ENCODE data around the gene RMDN3. TPM values are rescaled to one million over a fixed set of nuclear protein-coding genes. Genes with fewer than 3 reads are reported as not detected.

Gene RMDN3
- polyA plus RNA-seq, 4 donors, result 35.7 to 45.7 (median 43.2) TPM

GRCh38 chr15:40696228-40696627, 58.8 kb downstream of the RMDN3 start:
- no peak for DNase-seq (ENCODE audit: low read depth in 4 of 4, low spot score in 2 of 4)

GRCh38 chr15:40695469-40695890, 59.6 kb downstream of the RMDN3 start:
- peak in 2 of 4 donors; percentile 2 to 4 for DNase-seq (ENCODE audit: low read depth in 4 of 4, low spot score in 2 of 4)

- peak; percentile 79 to 92 (median 90) for DNase-seq (ENCODE audit: low read depth in 4 of 4, low spot score in 2 of 4)
These were observed 60.2 kb downstream of the RMDN3 start, which contains the start of gene RAD51 for GRCh38 chr15:40694688-40695468. RAD51 (plus strand) TSS chr15:40695174; CDS start chr15:40698759, 3,585 bp downstream.

DNA sequence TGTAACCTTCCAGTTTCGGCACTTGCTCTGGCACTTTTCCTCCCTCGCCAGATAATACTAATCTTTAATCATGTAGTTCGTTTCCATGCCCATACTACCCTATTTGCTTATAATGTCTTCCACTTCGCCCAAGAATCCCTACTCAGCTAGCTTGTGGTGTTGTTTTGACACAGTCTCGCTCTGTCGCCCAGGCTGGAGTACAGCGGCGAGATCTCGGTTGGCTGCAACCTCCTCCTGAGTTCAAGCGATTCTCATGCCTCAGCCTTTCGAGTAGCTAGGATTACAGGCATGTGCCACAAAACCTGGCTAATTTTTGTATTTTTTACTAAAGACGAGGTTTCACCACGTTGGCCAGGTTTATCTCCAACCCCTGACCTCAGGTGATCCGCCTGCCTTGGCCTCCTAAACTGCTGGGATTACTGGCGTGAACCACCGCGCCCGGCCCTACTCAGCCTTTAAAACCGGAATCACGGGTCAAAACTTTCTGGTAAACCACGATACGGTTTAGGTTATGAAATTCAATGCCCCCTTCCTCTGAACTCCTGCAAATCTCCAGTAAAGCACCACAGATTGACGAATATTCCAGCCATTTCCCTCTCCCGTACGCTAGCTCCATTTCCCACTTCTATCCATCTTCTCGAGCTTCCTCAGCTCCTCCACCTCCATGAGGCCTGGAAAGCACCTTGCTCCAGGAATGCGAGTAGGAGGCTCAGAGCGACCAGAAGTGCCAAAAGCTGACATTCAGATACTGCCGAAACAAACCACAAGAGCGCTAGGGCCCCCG, 61.0 kb downstream of the RMDN3 start:
- peak in 3 of 4 donors; percentile 2 to 52 (median 4) for DNase-seq (ENCODE audit: low read depth in 4 of 4, low spot score in 2 of 4)

DNA sequence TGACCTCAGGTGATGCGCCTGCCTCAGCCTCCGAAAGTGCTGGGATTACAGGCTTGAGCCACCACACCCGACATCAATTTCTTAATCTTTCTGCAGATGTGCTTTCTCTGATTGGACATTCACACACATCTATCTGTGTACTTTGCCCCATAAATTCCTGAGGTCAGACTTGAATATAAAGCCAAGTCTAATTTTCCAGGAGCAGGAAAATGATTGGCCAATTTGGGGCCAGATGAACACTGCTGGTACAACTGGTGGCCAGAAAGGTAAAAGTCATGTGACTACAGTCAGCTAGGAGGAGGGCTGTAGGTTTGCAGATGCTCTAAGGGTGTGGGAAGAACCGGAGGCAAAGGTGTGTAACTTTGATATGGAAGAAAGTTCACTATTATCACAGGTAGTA, 63.3 kb downstream of the RMDN3 start:
- no peak for DNase-seq (ENCODE audit: low read depth in 4 of 4, low spot score in 2 of 4)

DNA sequence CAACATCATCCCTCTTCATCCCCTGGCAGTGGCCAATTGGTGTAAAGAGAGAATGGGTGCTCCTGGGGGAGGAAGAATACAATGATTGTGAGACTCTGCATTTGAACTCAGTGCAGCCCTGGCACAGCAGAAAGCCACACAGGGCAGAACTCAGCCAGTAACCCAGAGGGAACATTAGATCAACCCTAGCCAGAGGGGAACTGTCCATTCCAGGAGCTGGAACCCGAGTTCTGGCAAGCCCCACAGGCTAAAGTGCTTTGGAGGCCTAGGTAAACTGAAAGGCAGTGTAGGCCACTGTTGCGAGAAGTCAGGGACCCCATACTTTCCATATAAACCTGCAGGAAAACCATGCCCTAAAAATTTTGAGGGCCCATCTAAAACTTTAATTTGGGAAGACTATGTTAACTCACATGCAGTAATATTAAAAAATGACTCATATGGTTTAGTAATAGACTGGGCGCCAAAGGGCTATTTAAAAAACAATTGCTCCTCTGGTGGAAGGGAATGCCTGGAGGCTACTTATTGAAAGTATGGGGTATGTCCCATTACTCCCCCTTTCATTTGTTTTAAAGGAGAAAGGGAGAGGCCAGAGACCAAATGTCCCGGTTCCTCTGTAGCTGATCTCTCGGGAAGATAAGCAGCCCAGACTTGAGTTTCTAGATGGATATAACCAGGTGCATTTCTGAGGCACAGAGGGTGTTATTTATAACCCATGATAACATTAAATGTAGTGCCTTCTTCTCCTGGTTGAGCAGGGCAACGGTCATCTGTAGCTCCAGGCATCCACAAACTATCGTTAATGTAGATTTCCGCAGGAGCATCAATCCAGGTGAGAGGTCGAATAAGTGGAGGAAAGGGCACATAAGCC, 65.9 kb downstream of the RMDN3 start:
- no peak for DNase-seq (ENCODE audit: low read depth in 4 of 4, low spot score in 2 of 4)

Other genes starting within 250 kb of the RMDN3 start
- gene CCDC32, start 190.2 kb downstream of the RMDN3 start, polyA plus RNA-seq (ENCODE audit: insufficient read length in 4 of 4), result 10 to 100 TPM; 22.4 to 28.8 (median 25.7) TPM
- 10 to 100 TPM in 3 of 4 donors, 1 to 10 TPM in 1; 9.8 to 14.3 (median 11.8) TPM for gene RPUSD2, start 186.0 kb downstream of the RMDN3 start, polyA plus RNA-seq (ENCODE audit: insufficient read length in 4 of 4)
- gene KNL1, start 161.0 kb downstream of the RMDN3 start, polyA plus RNA-seq (ENCODE audit: insufficient read length in 4 of 4), result 10 to 100 TPM; 14.6 to 28.5 (median 20.8) TPM
- 10 to 100 TPM; 12.5 to 14.0 (median 13.2) TPM for gene RAD51, start 60.1 kb downstream of the RMDN3 start, polyA plus RNA-seq (ENCODE audit: insufficient read length in 4 of 4)
- 10 to 100 TPM; 41.0 to 51.6 (median 47.2) TPM for gene GCHFR, start 8.8 kb upstream of the RMDN3 start, polyA plus RNA-seq (ENCODE audit: insufficient read length in 4 of 4)
- gene C15orf62, start 14.7 kb upstream of the RMDN3 start, polyA plus RNA-seq (ENCODE audit: insufficient read length in 4 of 4), result 1 to 10 TPM; 1.6 to 4.9 (median 3.2) TPM
- gene ZFYVE19, start 51.8 kb upstream of the RMDN3 start, polyA plus RNA-seq (ENCODE audit: insufficient read length in 4 of 4), result 10 to 100 TPM; 24.9 to 34.9 (median 28.5) TPM
- 10 to 100 TPM; 38.0 to 45.4 (median 41.7) TPM for gene DNAJC17, start 52.2 kb upstream of the RMDN3 start, polyA plus RNA-seq (ENCODE audit: insufficient read length in 4 of 4)
- under 1 TPM; 0.48 to 0.99 (median 0.70) TPM for gene PPP1R14D, start 73.5 kb upstream of the RMDN3 start, polyA plus RNA-seq (ENCODE audit: insufficient read length in 4 of 4)
- 10 to 100 TPM; 62.6 to 78.0 (median 69.5) TPM for gene SPINT1, start 88.8 kb upstream of the RMDN3 start, polyA plus RNA-seq (ENCODE audit: insufficient read length in 4 of 4)
- gene RHOV, start 119.0 kb upstream of the RMDN3 start, polyA plus RNA-seq (ENCODE audit: insufficient read length in 4 of 4), result 1 to 10 TPM; 1.6 to 2.3 (median 1.8) TPM
- 10 to 100 TPM; 16.8 to 19.9 (median 18.7) TPM for gene VPS18, start 139.2 kb upstream of the RMDN3 start, polyA plus RNA-seq (ENCODE audit: insufficient read length in 4 of 4)
- gene DLL4, start 174.1 kb upstream of the RMDN3 start, polyA plus RNA-seq (ENCODE audit: insufficient read length in 4 of 4), result 1 to 10 TPM; 6.9 to 8.4 (median 8.0) TPM
- 1 to 10 TPM; 3.1 to 4.9 (median 3.8) TPM for gene CHAC1, start 198.2 kb upstream of the RMDN3 start, polyA plus RNA-seq (ENCODE audit: insufficient read length in 4 of 4)

Data from left renal cortex interstitium (tissue), 4 donors.